Epithelial cell of esophagus (primary cell): ENCODE measurements around the gene KLHL21.

ENCODE experiments used
- DNase-seq: peaks from one replicate; pipeline ENCODE4 v3.0.0; 2010; ENCODE audit warnings: low read depth
- H3K4me3 ChIP-seq: 2 replicates; pipeline ENCODE4 v1.5.1; 2011; ENCODE audit warnings: mild to moderate bottlenecking, low read length, control low read depth
- CTCF ChIP-seq: IDR thresholded peaks from 2 replicates; pipeline ENCODE4 v1.5.1; 2011; ENCODE audit warnings: low read depth, mild to moderate bottlenecking, low read length, control low read depth, inconsistent platforms; ENCODE audit not compliant: insufficient read depth; ENCODE audit errors: missing control alignments

KLHL21 gene

GRCh38 chr1:6592441-6592840, 10.2 kb downstream of the KLHL21 start:
- H3K4me3 ChIP-seq = no peak overlapping the region
- DNase-seq = no peak
- no peak for TF ChIP-seq CTCF

- no peak for TF ChIP-seq CTCF
- no peak overlapping the region for H3K4me3 ChIP-seq
- DNase-seq = no peak
Measured at GRCh38 chr1:6591644-6592043, 11.0 kb downstream of the KLHL21 start.

DNA sequence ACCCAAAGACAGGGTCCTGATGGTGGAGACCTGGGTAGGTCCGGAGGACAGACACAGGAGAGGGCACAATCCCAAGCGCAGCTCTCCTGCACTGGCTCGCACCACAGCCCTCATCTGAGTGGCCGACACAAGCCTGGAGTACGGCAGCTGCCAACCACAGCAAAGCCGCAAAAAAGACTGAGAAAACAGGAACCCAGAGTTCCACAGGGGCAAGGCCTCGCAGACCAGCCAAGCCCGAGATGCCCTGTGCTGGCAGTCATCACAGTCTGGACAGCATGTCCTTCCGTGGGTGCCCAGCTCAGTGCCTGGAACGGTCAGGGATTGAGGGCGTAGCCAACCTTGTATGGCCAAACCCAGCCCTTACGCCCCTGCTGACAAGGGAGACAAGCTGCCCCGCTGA, 11.4 kb downstream of the KLHL21 start:
- TF ChIP-seq CTCF = no peak

GRCh38 chr1:6590046-6590445, 12.6 kb downstream of the KLHL21 start:
- no peak for DNase-seq
- TF ChIP-seq CTCF = no peak
- no peak overlapping the region for H3K4me3 ChIP-seq

More for the DNA sequence above, 11.4 kb downstream of the KLHL21 start:
- H3K4me3 ChIP-seq = no peak overlapping the region
- no peak for DNase-seq

DNA sequence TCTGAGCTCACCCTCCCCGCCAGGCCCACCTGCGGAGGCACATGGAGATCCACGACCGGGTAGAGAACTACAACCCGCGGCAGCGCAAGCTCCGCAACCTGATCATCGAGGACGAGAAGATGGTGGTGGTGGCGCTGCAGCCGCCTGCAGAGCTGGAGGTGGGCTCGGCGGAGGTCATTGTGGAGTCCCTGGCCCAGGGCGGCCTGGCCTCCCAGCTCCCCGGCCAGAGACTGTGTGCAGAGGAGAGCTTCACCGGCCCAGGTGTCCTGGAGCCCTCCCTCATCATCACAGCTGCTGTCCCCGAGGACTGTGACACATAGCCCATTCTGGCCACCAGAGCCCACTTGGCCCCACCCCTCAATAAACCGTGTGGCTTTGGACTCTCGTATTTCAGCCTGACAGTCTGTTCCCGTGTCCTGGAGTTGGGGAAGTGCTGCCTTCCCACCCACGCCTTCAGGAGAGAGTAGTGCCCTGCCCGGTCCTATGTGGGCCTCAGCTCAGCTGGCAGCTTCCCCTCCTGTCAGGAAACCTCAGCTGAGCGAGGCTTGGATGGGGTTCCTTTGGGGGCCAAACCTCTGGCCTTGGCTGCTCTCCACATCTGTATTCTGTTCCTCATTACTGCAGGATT, 13.7 kb downstream of the KLHL21 start:
- no peak overlapping the region for H3K4me3 ChIP-seq
- DNase-seq = no peak
- no peak for TF ChIP-seq CTCF

- peak; percentile 58 for DNase-seq
- H3K4me3 ChIP-seq = no peak overlapping the region
- no peak for TF ChIP-seq CTCF
Measured at GRCh38 chr1:6588128-6588892, 14.4 kb downstream of the KLHL21 start.

DNA sequence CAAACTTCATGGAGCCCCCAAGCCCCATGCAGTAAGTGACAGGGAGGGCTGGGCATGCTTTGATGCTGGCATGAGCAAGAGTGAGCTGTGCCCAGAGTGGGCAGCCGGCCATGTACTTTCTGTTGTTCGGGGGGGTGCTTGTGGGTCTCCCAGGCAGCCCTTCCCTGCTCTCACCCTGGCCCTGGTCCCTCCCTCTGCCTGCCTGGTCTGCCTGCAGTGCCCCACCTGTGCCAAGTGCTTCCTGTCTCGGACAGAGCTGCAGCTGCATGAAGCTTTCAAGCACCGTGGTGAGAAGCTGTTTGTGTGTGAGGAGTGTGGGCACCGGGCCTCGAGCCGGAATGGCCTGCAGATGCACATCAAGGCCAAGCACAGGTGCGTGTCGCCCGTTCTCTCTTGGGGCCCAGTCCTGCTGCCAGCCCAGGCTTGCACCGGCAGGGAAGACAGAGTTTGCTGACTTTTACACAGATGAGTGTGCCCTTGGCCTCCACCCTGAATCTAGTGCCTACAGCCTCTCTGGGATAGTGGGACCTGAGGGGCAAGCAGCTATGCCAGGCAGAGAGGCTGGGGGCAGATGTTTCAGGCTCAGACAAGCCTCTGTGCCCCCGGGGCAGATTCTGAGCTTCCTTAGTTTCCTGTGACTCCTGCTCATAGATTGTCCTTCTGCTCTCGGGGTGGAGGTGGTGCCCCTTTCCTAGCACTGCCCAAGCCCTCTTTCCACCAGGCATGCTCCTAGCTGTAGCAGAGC, 15.2 kb downstream of the KLHL21 start:
- no peak for TF ChIP-seq CTCF
- peak; percentile 50 for DNase-seq
- no peak overlapping the region for H3K4me3 ChIP-seq
